Fibroblast of villous mesenchyme (primary cell): ENCODE data around the gene SUSD6. TPM values are rescaled to one million over a fixed set of nuclear protein-coding genes. Genes with fewer than 3 reads are reported as not detected.

Experiments
- DNase-seq: peaks from one replicate; pipeline ENCODE4 v3.0.0-alpha.2; 2010; ENCODE audit warnings: low read depth
- H3K4me3 ChIP-seq: 2 replicates; pipeline ENCODE4 v1.5.1; 2011; ENCODE audit warnings: low read depth, mild to moderate bottlenecking, low read length
- CTCF ChIP-seq: IDR thresholded peaks from 2 replicates; pipeline ENCODE4 v1.5.1; 2012; ENCODE audit warnings: low read depth, mild to moderate bottlenecking, low read length; ENCODE audit not compliant: insufficient read depth
- total RNA-seq: library from RNA; depleted of rRNA; stranded (reverse); fragments of >200 nt; gene quantifications from 2 replicates; pipeline ENCODE4 v1.2.3, GENCODE V29; 2012

SUSD6 gene
- total RNA-seq, 1 donor: 12.5 TPM

GRCh38 chr14:69579476-69579875, 31.9 kb upstream of the SUSD6 start:
- no peak for DNase-seq

GRCh38 chr14:69580009-69580577, 31.3 kb upstream of the SUSD6 start:
- peak; percentile 74 for TF ChIP-seq CTCF
- peak; percentile 87 for DNase-seq
- no peak overlapping the region for H3K4me3 ChIP-seq

More at GRCh38 chr14:69579476-69579875, 31.9 kb upstream of the SUSD6 start:
- TF ChIP-seq CTCF: no peak
- no peak overlapping the region for H3K4me3 ChIP-seq

- TF ChIP-seq CTCF: no peak
- no peak overlapping the region for H3K4me3 ChIP-seq
- no peak for DNase-seq
Observed at GRCh38 chr14:69581316-69581935, 30.0 kb upstream of the SUSD6 start.

- no peak for TF ChIP-seq CTCF
- H3K4me3 ChIP-seq: no peak overlapping the region
- no peak for DNase-seq
Observed at GRCh38 chr14:69582212-69582611, 29.2 kb upstream of the SUSD6 start.

GRCh38 chr14:69582829-69583228, 28.6 kb upstream of the SUSD6 start:
- no peak for TF ChIP-seq CTCF
- no peak overlapping the region for H3K4me3 ChIP-seq
- DNase-seq: no peak

DNA sequence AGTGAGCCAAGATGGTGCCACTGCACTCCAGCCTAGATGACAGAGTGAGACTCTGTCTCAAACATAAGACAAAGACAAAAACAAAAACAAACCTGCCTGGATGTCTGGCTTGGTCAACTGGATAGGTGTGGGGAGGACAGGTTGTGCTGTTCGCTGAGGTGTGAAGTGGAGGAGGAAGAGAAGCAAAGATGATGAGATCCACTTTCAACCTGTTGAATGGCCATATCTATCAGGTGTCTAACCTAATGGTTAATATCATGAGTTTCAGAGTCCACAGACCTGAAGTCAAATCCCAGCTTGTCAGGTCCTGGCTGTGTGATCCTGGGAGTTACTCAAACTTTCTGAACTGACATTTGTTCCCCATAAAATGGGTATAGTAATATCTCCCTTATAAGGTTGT, 27.0 kb upstream of the SUSD6 start:
- H3K4me3 ChIP-seq: no peak overlapping the region
- no peak for TF ChIP-seq CTCF
- DNase-seq: no peak

DNA sequence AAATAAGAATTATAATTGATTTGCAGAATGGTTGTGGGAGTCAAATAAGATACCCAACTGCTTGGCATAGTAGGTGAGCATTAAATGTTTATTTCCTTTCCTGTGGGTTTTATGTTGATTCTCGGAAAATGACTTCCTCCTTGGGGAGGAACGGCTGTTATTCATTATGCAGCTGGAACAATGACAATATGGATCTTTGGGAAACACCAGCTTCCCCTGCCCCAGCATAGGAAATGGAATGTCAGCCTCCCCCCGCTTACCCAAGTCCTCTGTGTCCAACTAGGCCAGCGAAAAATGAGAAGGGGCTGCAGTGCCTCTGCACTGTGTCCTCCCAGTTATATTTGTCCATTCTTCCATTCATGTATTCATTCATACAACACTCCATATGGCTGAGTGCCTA, 25.0 kb upstream of the SUSD6 start:
- no peak overlapping the region for H3K4me3 ChIP-seq
- no peak for DNase-seq
- no peak for TF ChIP-seq CTCF
